ENCODE data around the gene TP53AIP1.

GRCh38 chr11:128909438-128910125 lies 33.1 kb downstream of the TP53AIP1 start:
- no peak for TF ChIP-seq CTCF (IDR thresholded peaks at IDR 0.05; ENCODE audit: low read depth, low read length)
- TF ChIP-seq MAX (IDR thresholded peaks at IDR 0.05; ENCODE audit: low read depth, low read length) = no peak
- no peak for TF ChIP-seq POLR2A (IDR thresholded peaks at IDR 0.05; ENCODE audit: extremely low read depth, insufficient read length)
